GM06990 (cell line): ENCODE data around the gene ESRRB.

Experiments
- DNase-seq: peaks from one replicate; pipeline ENCODE4 v3.0.0-alpha.2; 2011; ENCODE audit not compliant: insufficient read length; ENCODE audit errors: extremely low read depth
- H3K27me3 ChIP-seq: replicated peaks from 2 replicates; pipeline ENCODE4 v1.6.0; 2011; ENCODE audit warnings: low read length; ENCODE audit not compliant: control insufficient read depth, insufficient read depth
- H3K36me3 ChIP-seq: 2 replicates; pipeline ENCODE4 v1.5.1; 2011; ENCODE audit warnings: low read length; ENCODE audit not compliant: control insufficient read depth, insufficient read depth
- H3K4me3 ChIP-seq: replicated peaks from 2 replicates; pipeline ENCODE4 v1.5.1; 2011; ENCODE audit warnings: low read depth, mild to moderate bottlenecking, control low read depth, low read length
- CTCF ChIP-seq: IDR thresholded peaks from 2 replicates; pipeline ENCODE4 v1.5.1; 2011; ENCODE audit warnings: low read length, control low read depth, mild to moderate bottlenecking, inconsistent platforms; ENCODE audit not compliant: insufficient read depth, poor library complexity, severe bottlenecking

The ESRRB gene

GRCh38 chr14:76456891-76457586, 81.1 kb downstream of the ESRRB start:
- no peak for DNase-seq
- TF ChIP-seq CTCF = no peak
- H3K27me3 ChIP-seq = no peaks in the 10 kb centered on the region; the same call in 1 of the 2 replicates
- H3K4me3 ChIP-seq = no peak overlapping the region
- H3K36me3 ChIP-seq = no peaks in the 10 kb centered on the region

- no peak for DNase-seq
- H3K27me3 ChIP-seq = no peaks in the 10 kb centered on the region; the same call in 1 of the 2 replicates
- no peak for TF ChIP-seq CTCF
- no peak overlapping the region for H3K4me3 ChIP-seq
- no peaks in the 10 kb centered on the region for H3K36me3 ChIP-seq
Measured at GRCh38 chr14:76457841-76458240, 81.9 kb downstream of the ESRRB start.

GRCh38 chr14:76461886-76462285, 85.9 kb downstream of the ESRRB start:
- Histone ChIP-seq H3K36me3 (no peaks in the 10 kb centered on the region), H3K27me3 (no peaks in the 10 kb centered on the region; the same call in 1 of the 2 replicates), H3K4me3 (no peak overlapping the region)
- no peak for DNase-seq
- TF ChIP-seq CTCF = no peak

GRCh38 chr14:76462330-76462729, 86.4 kb downstream of the ESRRB start:
- no peak overlapping the region for H3K4me3 ChIP-seq
- no peaks in the 10 kb centered on the region; the same call in 1 of the 2 replicates for H3K27me3 ChIP-seq
- no peaks in the 10 kb centered on the region for H3K36me3 ChIP-seq
- no peak for DNase-seq
- no peak for TF ChIP-seq CTCF

GRCh38 chr14:76463105-76463504, 87.2 kb downstream of the ESRRB start:
- TF ChIP-seq CTCF = no peak
- no peak for DNase-seq
- H3K36me3 ChIP-seq = no peaks in the 10 kb centered on the region

More at GRCh38 chr14:76463105-76463504, 87.2 kb downstream of the ESRRB start:
- no peaks in the 10 kb centered on the region; the same call in 1 of the 2 replicates for H3K27me3 ChIP-seq
- H3K4me3 ChIP-seq = no peak overlapping the region
